Measurements from ENCODE around the gene DPP6.

Gene DPP6

GRCh38 chr7:154871507-154871906 is 819.3 kb downstream of the DPP6 start:
- H3K4me3 ChIP-seq (ENCODE audit: low read depth, low read length) = no peak overlapping the region
- no peak for TF ChIP-seq CTCF (IDR thresholded peaks at IDR 0.05; ENCODE audit: low read depth, low read length)

DNA sequence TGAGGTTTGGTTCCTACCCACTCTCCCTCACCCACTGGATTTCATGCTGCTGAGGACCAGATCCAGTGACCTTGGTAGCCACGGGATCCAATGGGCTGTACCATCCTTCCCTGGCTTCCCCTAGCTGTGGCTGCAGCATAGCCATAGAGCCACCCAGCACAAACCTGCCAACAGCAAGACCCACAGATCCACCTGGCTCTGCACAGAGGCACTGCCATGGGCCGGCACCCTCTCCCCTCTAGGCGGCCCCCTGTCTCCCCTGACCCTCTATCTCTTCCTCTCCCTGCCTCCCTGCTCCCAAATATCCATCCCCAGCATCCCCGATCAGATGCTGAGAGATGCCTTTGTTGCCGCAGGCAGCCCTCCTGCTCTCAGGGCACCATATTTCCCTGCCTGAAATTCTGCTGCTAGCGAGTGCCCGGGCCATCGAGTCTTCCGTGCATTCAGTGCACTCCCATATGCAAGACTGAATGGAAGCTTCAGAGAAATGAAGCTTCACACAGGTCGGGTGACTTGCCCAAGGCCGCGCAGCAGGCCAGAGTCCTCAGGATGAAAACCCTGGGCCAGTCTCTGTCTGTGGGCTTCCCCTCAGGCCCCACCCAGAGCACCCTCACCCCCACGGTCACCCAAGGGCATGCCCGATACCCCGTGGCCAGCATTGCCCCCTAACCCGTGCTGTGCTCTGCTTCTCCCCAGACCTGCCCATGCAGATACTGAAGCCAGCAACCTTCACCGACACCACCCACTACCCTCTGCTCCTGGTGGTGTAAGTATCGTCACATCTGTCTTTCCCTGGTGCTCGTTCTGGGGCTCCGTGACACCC is 819.9 kb downstream of the DPP6 start:
- no peak overlapping the region for H3K4me3 ChIP-seq (ENCODE audit: low read depth, low read length)
- TF ChIP-seq CTCF (IDR thresholded peaks at IDR 0.05; ENCODE audit: low read depth, low read length) = no peak

- no peak for TF ChIP-seq CTCF (IDR thresholded peaks at IDR 0.05; ENCODE audit: low read depth, low read length)
Observed at GRCh38 chr7:154872811-154873499, 820.8 kb downstream of the DPP6 start.

DNA sequence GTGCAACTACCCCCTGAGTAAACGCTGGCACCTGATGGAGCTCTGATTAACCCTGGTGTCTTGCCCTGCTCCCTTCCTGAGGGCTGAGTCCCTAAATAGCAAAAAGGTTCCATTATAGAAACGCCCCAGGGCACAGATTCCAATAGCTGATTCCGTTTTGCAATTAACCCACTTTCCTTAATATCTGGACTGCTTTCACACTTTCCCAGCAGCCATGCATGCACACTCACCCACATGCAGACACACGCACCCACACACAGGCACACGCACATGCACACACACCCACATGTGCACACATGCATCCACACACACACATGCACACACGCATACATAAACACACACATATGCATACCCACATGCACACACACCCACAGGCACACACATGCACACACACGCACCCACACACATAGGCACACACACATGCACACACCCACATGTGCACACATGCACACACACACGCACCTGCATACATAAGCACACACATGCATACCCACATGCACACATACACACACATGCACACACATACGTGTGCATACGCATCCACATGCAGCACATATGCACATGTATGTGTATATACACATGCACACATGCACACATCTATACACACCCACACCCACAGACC is 821.4 kb downstream of the DPP6 start:
- H3K4me3 ChIP-seq (ENCODE audit: low read depth, low read length) = no peak overlapping the region
- TF ChIP-seq CTCF (IDR thresholded peaks at IDR 0.05; ENCODE audit: low read depth, low read length) = no peak

More at GRCh38 chr7:154872811-154873499, 820.8 kb downstream of the DPP6 start:
- H3K4me3 ChIP-seq (ENCODE audit: low read depth, low read length) = no peak overlapping the region

- TF ChIP-seq CTCF (IDR thresholded peaks at IDR 0.05; ENCODE audit: low read depth, low read length) = no peak
- H3K4me3 ChIP-seq (ENCODE audit: low read depth, low read length) = no peak overlapping the region
Observed at GRCh38 chr7:154874409-154875113, 822.4 kb downstream of the DPP6 start.

DNA sequence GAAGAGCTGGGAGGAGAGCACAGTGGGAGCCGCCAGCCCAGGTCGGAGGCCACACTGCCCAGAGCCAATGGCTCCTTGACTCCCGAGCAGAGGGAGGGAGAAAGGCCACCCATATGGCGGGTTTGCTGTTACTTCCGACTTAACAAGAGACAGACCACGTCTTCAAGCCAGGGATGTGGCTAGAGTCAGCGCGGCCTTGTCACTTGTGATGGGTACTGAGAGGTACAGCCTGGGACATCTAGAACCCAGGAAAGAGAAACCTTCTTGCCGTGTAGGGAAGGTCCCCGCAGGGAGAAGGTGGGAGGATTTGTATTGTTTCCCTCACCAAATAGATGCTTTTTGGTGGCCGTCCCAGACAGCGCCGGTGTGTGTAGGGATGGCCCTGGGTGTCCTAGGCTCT is 823.1 kb downstream of the DPP6 start:
- no peak overlapping the region for H3K4me3 ChIP-seq (ENCODE audit: low read depth, low read length)
- no peak for TF ChIP-seq CTCF (IDR thresholded peaks at IDR 0.05; ENCODE audit: low read depth, low read length)
